HepG2 (cell line): ENCODE data around the gene DMRTA2. TPM values are rescaled to one million over a fixed set of nuclear protein-coding genes. Genes with fewer than 3 reads are reported as not detected.

ENCODE experiments used
- DR1 ChIP-seq: sonication (generic); formaldehyde crosslinking; IDR thresholded peaks from 2 replicates; pipeline ENCODE4 v1.8.0; 2021; ENCODE audit warnings: mild to moderate bottlenecking, missing genetic modification reagents, inconsistent platforms
- GTF3A ChIP-seq: sonication (generic); formaldehyde crosslinking; conservative IDR thresholded peaks from 2 replicates; pipeline ENCODE4 v1.4.0; 2020; ENCODE audit warnings: mild to moderate bottlenecking, missing genetic modification reagents
- HNRNPLL ChIP-seq: fragments of 200-400 bp; formaldehyde crosslinking; IDR thresholded peaks from 2 replicates; pipeline ENCODE4 v1.6.1; 2017; ENCODE audit warnings: mild to moderate bottlenecking, low read depth, low read length; ENCODE audit not compliant: poor library complexity, severe bottlenecking
- HOXA3 ChIP-seq: sonication (generic); formaldehyde crosslinking; IDR thresholded peaks from 2 replicates; pipeline ENCODE4 v1.5.0; 2020; ENCODE audit warnings: missing genetic modification reagents
- KLF15 ChIP-seq: sonication (generic); formaldehyde crosslinking; IDR thresholded peaks from 2 replicates; pipeline ENCODE4 v1.8.1; 2023; ENCODE audit warnings: borderline replicate concordance, mild to moderate bottlenecking, inconsistent platforms, missing genetic modification reagents, mixed read lengths
- NAIF1 ChIP-seq: sonication (generic); formaldehyde crosslinking; IDR thresholded peaks from 2 replicates; pipeline ENCODE4 v1.5.0; 2020; ENCODE audit warnings: mild to moderate bottlenecking, missing genetic modification reagents, borderline replicate concordance
- NFE2 ChIP-seq: sonication (generic); formaldehyde crosslinking; IDR thresholded peaks from 2 replicates; pipeline ENCODE4 v1.4.0; 2020; ENCODE audit warnings: missing genetic modification reagents
- NFE2L1 ChIP-seq: sonication (generic); formaldehyde crosslinking; IDR thresholded peaks from 2 replicates; pipeline ENCODE4 v1.4.0; 2020; ENCODE audit warnings: missing genetic modification reagents, mild to moderate bottlenecking, borderline replicate concordance
- NKX3-1 ChIP-seq: sonication (generic); formaldehyde crosslinking; IDR thresholded peaks from 2 replicates; pipeline ENCODE4 v1.5.0; 2020; ENCODE audit warnings: missing genetic modification reagents
- YY1 ChIP-seq: IDR thresholded peaks from 2 replicates; pipeline ENCODE4 v1.6.1; 2011; ENCODE audit warnings: low read length, low read depth, moderate library complexity, mild to moderate bottlenecking; ENCODE audit not compliant: insufficient read depth, insufficient replicate concordance
- ZFX ChIP-seq: sonication (generic); formaldehyde crosslinking; IDR thresholded peaks from 2 replicates; pipeline ENCODE4 v1.4.0; 2020; ENCODE audit warnings: mild to moderate bottlenecking, low read depth, missing genetic modification reagents, moderate library complexity
- ZNF3 ChIP-seq: IDR thresholded peaks from 2 replicates; pipeline ENCODE4 v1.7.0; 2017; ENCODE audit warnings: inconsistent platforms
- ZNF644 ChIP-seq: IDR thresholded peaks from 2 replicates; pipeline ENCODE4 v1.6.1; 2016; ENCODE audit warnings: low read depth
- ZNF737 ChIP-seq: sonication (generic); formaldehyde crosslinking; IDR thresholded peaks from 2 replicates; pipeline ENCODE4 v1.5.0; 2020; ENCODE audit warnings: missing genetic modification reagents, mild to moderate bottlenecking, borderline replicate concordance
- ZNF768 ChIP-seq: sonication (generic); formaldehyde crosslinking; IDR thresholded peaks from 2 replicates; pipeline ENCODE4 v1.4.0; 2020; ENCODE audit warnings: missing genetic modification reagents
- polyA plus RNA-seq, 8 experiments: library from polyadenylated mRNA; depleted of rRNA in 3 of 8; stranded (reverse) in 7 of 8; unstranded in 1 of 8; fragments of >200 nt; fragmentation: Illumina TruSeq in 4 of 8; extraction: Trizol in 4 of 8; gene quantifications; 2 replicates each; pipeline versions ENCODE4 v1.2.1 to v1.2.3, GENCODE V29; 2011 to 2016; ENCODE audit warnings: low read depth in 4 of 8, missing spikeins in 1 of 8, mixed read lengths in 1 of 8; ENCODE audit not compliant: insufficient read depth in 1 of 8
- total RNA-seq, 5 experiments: library from RNA; depleted of rRNA; stranded (reverse); fragments of >200 nt; fragmentation: Illumina TruSeq; extraction: Trizol; gene quantifications; 2 replicates each; pipeline ENCODE4 v1.2.3, GENCODE V29; 2016; ENCODE audit warnings: low read depth in 1 of 5
- TF ChIP-seq, protein P1 (sequence below): sonication (generic); formaldehyde crosslinking; IDR thresholded peaks from 2 replicates; pipeline ENCODE4 v1.9.0; 2022; ENCODE audit warnings: low read depth, missing genetic modification reagents
- TF ChIP-seq, protein P2 (sequence below): sonication (generic); formaldehyde crosslinking; IDR thresholded peaks from 2 replicates; pipeline ENCODE4 v1.4.0; 2020; ENCODE audit warnings: mild to moderate bottlenecking, missing genetic modification reagents, borderline replicate concordance
- TF ChIP-seq, protein P3 (sequence below): sonication (generic); formaldehyde crosslinking; IDR thresholded peaks from 2 replicates; pipeline ENCODE4 v1.4.0; 2020; ENCODE audit warnings: mild to moderate bottlenecking, missing genetic modification reagents
- TF ChIP-seq, protein P4 (sequence below): sonication (generic); formaldehyde crosslinking; IDR thresholded peaks from 2 replicates; pipeline ENCODE4 v1.4.0; 2020; ENCODE audit warnings: missing genetic modification reagents
- TF ChIP-seq, protein P5 (sequence below): sonication (generic); formaldehyde crosslinking; IDR thresholded peaks from 2 replicates; pipeline ENCODE4 v1.4.0; 2020; ENCODE audit warnings: mild to moderate bottlenecking, missing genetic modification reagents

The DMRTA2 gene
- total and polyA plus RNA-seq, 2 of the 13 experiments (the other 11 are each of a cell fraction or from before 2014, with no cell fraction given) = not detected

DNA sequence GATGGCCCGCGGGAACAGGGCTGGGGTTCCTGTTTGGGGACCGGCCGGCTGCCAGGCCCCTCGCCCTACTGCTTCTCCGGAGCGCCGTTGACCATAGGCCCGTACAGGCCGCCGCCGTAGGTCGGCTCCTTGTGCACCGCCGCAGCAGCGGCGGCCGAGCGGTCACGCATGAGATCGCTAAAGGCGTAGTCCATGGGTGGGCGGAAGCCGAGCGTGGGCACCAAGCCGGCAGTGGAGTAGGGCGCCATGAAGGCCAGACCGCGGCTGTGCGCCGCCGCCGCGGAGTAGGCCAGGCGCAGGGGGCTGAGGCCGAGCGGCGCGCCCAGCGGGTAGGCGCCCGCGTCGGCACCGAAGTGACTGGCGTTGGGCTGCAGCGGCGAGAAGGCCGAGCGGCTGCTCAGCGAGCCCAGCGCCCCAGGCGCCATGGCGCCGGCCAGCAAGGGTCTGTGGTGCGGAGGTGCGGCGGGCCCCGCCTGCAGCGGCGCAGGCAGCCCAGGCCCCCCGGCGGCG is 4.6 kb downstream of the DMRTA2 start (continued):
- TF ChIP-seq, protein P1, sequence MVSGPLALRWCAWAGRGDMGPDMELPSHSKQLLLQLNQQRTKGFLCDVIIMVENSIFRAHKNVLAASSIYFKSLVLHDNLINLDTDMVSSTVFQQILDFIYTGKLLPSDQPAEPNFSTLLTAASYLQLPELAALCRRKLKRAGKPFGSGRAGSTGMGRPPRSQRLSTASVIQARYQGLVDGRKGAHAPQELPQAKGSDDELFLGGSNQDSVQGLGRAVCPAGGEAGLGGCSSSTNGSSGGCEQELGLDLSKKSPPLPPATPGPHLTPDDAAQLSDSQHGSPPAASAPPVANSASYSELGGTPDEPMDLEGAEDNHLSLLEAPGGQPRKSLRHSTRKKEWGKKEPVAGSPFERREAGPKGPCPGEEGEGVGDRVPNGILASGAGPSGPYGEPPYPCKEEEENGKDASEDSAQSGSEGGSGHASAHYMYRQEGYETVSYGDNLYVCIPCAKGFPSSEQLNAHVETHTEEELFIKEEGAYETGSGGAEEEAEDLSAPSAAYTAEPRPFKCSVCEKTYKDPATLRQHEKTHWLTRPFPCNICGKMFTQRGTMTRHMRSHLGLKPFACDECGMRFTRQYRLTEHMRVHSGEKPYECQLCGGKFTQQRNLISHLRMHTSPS (CRISPR knock-in tag) = no peak
- no peak for TF ChIP-seq KLF15
- peak; percentile 16 for TF ChIP-seq HNRNPLL
- TF ChIP-seq HOXA3 (CRISPR knock-in tag) = peak; percentile 23; the same call in 1 of the 2 replicates
- TF ChIP-seq GTF3A (CRISPR knock-in tag) = no peak
- TF ChIP-seq DR1 (CRISPR knock-in tag) = no peak
- TF ChIP-seq, protein P2, sequence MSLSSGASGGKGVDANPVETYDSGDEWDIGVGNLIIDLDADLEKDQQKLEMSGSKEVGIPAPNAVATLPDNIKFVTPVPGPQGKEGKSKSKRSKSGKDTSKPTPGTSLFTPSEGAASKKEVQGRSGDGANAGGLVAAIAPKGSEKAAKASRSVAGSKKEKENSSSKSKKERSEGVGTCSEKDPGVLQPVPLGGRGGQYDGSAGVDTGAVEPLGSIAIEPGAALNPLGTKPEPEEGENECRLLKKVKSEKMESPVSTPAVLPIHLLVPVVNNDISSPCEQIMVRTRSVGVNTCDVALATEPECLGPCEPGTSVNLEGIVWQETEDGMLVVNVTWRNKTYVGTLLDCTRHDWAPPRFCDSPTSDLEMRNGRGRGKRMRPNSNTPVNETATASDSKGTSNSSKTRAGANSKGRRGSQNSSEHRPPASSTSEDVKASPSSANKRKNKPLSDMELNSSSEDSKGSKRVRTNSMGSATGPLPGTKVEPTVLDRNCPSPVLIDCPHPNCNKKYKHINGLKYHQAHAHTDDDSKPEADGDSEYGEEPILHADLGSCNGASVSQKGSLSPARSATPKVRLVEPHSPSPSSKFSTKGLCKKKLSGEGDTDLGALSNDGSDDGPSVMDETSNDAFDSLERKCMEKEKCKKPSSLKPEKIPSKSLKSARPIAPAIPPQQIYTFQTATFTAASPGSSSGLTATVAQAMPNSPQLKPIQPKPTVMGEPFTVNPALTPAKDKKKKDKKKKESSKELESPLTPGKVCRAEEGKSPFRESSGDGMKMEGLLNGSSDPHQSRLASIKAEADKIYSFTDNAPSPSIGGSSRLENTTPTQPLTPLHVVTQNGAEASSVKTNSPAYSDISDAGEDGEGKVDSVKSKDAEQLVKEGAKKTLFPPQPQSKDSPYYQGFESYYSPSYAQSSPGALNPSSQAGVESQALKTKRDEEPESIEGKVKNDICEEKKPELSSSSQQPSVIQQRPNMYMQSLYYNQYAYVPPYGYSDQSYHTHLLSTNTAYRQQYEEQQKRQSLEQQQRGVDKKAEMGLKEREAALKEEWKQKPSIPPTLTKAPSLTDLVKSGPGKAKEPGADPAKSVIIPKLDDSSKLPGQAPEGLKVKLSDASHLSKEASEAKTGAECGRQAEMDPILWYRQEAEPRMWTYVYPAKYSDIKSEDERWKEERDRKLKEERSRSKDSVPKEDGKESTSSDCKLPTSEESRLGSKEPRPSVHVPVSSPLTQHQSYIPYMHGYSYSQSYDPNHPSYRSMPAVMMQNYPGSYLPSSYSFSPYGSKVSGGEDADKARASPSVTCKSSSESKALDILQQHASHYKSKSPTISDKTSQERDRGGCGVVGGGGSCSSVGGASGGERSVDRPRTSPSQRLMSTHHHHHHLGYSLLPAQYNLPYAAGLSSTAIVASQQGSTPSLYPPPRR (CRISPR knock-in tag) = no peak
- TF ChIP-seq ZNF768 (CRISPR knock-in tag) = peak; percentile 33; the same call in 1 of the 2 replicates
- TF ChIP-seq, protein P3, sequence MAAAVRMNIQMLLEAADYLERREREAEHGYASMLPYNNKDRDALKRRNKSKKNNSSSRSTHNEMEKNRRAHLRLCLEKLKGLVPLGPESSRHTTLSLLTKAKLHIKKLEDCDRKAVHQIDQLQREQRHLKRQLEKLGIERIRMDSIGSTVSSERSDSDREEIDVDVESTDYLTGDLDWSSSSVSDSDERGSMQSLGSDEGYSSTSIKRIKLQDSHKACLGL (CRISPR knock-in tag) = no peak
- TF ChIP-seq, protein P4, sequence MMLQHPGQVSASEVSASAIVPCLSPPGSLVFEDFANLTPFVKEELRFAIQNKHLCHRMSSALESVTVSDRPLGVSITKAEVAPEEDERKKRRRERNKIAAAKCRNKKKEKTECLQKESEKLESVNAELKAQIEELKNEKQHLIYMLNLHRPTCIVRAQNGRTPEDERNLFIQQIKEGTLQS (CRISPR knock-in tag) = no peak
- TF ChIP-seq, protein P5, sequence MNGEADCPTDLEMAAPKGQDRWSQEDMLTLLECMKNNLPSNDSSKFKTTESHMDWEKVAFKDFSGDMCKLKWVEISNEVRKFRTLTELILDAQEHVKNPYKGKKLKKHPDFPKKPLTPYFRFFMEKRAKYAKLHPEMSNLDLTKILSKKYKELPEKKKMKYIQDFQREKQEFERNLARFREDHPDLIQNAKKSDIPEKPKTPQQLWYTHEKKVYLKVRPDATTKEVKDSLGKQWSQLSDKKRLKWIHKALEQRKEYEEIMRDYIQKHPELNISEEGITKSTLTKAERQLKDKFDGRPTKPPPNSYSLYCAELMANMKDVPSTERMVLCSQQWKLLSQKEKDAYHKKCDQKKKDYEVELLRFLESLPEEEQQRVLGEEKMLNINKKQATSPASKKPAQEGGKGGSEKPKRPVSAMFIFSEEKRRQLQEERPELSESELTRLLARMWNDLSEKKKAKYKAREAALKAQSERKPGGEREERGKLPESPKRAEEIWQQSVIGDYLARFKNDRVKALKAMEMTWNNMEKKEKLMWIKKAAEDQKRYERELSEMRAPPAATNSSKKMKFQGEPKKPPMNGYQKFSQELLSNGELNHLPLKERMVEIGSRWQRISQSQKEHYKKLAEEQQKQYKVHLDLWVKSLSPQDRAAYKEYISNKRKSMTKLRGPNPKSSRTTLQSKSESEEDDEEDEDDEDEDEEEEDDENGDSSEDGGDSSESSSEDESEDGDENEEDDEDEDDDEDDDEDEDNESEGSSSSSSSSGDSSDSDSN = peak; percentile 42; the same call in 1 of the 2 replicates
- TF ChIP-seq ZNF3 (CRISPR knock-in tag) = no peak
- no peak for TF ChIP-seq ZNF737 (CRISPR knock-in tag)
- no peak for TF ChIP-seq NAIF1
- peak; percentile 57 for TF ChIP-seq ZFX (CRISPR knock-in tag)
- no peak for TF ChIP-seq ZNF644 (CRISPR knock-in tag)
- no peak for TF ChIP-seq NFE2L1 (CRISPR knock-in tag)
- TF ChIP-seq NKX3-1 (CRISPR knock-in tag) = no peak
- no peak for TF ChIP-seq NFE2
- peak; percentile 18 for TF ChIP-seq YY1
